HEK293 (cell line): Measurements from ENCODE around the gene IL17REL.

Experiments used
- OSR2 ChIP-seq: fragments of 450-650 bp; formaldehyde crosslinking; IDR thresholded peaks from 2 replicates; pipeline ENCODE4 v1.5.1; 2016; ENCODE audit warnings: missing biosample characterization, missing genetic modification characterization
- REST ChIP-seq: fragments of 450-650 bp; formaldehyde crosslinking; IDR thresholded peaks from 2 replicates; pipeline ENCODE4 v1.5.1; 2016; ENCODE audit warnings: missing biosample characterization, missing genetic modification characterization
- ZBTB7A ChIP-seq: fragments of 450-650 bp; formaldehyde crosslinking; IDR thresholded peaks from 2 replicates; pipeline ENCODE4 v1.5.1; 2016; ENCODE audit warnings: low read depth, missing biosample characterization, missing genetic modification characterization
- ZNF362 ChIP-seq: fragments of 450-650 bp; formaldehyde crosslinking; IDR thresholded peaks from 2 replicates; pipeline ENCODE4 v1.5.1; 2016; ENCODE audit warnings: missing biosample characterization, missing genetic modification characterization
- ZNF398 ChIP-seq: fragments of 450-650 bp; formaldehyde crosslinking; IDR thresholded peaks from 2 replicates; pipeline ENCODE4 v1.5.1; 2017; ENCODE audit warnings: missing biosample characterization, missing genetic modification characterization
- ZNF664 ChIP-seq: fragments of 450-650 bp; formaldehyde crosslinking; IDR thresholded peaks from 2 replicates; pipeline ENCODE4 v1.5.1; 2016; ENCODE audit warnings: missing biosample characterization, missing genetic modification characterization
- ZNF777 ChIP-seq: fragments of 450-650 bp; formaldehyde crosslinking; IDR thresholded peaks from 2 replicates; pipeline ENCODE4 v1.5.1; 2017; ENCODE audit warnings: missing biosample characterization, missing genetic modification characterization, borderline replicate concordance
- TF ChIP-seq, protein P1 (sequence below): fragments of 450-650 bp; formaldehyde crosslinking; IDR thresholded peaks from 2 replicates; pipeline ENCODE4 v1.5.1; 2016; ENCODE audit warnings: missing biosample characterization, missing genetic modification characterization

- TF ChIP-seq ZBTB7A (tag by site-specific recombination) = no peak
- TF ChIP-seq ZNF398 (tag by site-specific recombination) = no peak
- TF ChIP-seq, protein P1, sequence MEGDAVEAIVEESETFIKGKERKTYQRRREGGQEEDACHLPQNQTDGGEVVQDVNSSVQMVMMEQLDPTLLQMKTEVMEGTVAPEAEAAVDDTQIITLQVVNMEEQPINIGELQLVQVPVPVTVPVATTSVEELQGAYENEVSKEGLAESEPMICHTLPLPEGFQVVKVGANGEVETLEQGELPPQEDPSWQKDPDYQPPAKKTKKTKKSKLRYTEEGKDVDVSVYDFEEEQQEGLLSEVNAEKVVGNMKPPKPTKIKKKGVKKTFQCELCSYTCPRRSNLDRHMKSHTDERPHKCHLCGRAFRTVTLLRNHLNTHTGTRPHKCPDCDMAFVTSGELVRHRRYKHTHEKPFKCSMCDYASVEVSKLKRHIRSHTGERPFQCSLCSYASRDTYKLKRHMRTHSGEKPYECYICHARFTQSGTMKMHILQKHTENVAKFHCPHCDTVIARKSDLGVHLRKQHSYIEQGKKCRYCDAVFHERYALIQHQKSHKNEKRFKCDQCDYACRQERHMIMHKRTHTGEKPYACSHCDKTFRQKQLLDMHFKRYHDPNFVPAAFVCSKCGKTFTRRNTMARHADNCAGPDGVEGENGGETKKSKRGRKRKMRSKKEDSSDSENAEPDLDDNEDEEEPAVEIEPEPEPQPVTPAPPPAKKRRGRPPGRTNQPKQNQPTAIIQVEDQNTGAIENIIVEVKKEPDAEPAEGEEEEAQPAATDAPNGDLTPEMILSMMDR (tag by site-specific recombination) = no peak
- no peak for TF ChIP-seq ZNF664
- no peak for TF ChIP-seq ZNF777
- no peak for TF ChIP-seq REST
- TF ChIP-seq OSR2 = no peak
- no peak for TF ChIP-seq ZNF362 (tag by site-specific recombination)
Measured at GRCh38 chr22:49961005-49961600, 51.5 kb downstream of the IL17REL start.
